AG20443 (cell line): ENCODE measurements around the gene IQGAP3.

Experiments
- DNase-seq: peaks from one replicate; pipeline ENCODE4 v3.0.0; 2012; ENCODE audit warnings: low spot score, mixed read lengths

Gene IQGAP3

DNA sequence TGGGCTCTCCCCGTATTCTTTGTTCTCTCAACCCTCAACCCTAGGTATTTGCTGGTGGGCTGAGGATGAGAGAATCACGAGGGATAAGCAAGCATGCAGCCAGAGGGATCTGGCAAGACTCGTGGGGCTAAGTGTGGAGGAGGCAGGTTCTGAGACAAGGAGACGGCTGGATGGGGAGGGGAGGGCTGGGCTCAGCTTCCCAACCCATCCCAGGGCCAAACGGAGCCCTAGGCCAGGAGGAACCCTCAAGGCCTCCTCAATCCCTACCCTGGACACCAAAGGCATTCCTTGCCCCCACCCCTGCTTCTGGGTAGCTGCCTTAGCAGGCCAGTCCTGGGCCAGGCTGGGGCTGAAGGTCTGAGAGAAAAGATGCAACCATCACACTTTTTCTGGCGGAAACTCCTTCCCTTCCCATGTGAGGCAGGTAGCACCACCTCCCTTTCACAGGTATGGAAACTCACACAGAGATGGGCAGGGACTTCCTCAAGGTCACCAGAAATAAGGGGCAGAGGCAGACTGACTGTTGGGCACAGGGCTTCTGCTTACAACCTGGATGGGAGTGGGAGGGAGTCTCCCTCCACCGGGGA lies 78.0 kb downstream of the IQGAP3 start:
- no peak for DNase-seq

DNA sequence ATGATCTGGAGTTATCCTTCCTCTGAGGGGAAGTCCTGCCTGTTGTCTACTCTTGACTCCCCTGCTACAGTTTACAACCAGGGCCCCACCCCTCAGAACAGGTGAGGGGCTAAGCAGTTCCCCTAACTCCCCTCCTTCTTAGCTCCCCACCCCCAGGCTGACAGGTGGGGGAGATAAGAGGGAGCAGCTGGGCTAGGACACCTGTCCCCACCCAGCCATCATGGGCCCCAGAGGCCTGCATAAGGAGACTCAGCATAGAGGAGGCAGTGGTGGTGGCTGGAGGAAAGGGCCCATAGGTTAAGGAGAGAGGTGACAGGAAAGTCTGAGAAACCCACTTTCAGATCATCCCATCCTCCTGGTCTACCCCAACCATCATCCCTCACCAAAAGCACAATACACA lies 78.6 kb downstream of the IQGAP3 start:
- DNase-seq, result no peak

DNA sequence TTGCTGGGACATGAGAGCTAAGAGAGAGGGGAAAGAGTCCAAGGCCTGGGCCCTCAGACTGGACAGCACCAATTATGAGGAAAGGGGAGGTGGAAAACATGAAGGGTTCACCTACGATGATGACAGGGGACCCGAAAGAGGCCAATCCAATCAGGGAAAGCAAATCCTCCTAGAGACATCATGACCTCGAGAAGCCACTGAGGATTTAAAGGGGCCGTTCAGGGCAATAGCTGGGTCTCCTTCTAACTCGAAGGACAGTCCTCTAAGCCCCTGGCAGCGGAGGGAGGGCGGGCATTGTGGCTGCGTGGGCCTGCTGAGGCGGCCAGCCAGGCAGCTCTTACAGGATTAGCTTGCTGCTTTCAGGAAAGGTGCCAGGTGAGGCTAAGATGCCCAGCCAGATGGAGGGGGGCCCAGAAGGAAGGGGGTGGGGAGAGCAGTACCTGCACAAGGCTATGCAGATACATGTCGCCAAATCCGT lies 79.2 kb downstream of the IQGAP3 start:
- no peak for DNase-seq

DNA sequence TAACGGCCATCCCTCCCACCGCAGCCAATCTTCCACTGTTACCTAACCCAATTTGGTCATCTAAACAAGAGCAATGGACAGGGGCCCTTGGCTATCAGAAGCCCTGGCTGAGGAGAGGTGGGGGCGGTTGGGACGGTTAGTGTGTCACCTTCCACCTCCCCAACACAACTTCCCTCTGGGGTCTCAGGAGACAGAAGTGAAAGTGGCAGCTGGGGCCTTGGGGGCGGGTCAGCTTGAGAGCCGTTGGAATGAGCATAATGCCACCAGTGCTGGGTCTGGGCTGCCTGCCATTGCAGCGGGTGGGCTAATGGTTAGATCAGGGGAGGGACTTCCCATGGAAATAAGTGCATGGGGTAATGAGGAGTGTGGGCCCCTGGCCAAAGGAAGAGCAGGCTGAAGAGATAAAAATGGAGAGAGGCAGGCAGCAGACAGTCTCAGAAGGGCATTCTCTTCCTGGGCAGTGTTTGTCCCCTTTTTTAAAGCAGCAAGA lies 79.7 kb downstream of the IQGAP3 start:
- DNase-seq, result no peak

DNA sequence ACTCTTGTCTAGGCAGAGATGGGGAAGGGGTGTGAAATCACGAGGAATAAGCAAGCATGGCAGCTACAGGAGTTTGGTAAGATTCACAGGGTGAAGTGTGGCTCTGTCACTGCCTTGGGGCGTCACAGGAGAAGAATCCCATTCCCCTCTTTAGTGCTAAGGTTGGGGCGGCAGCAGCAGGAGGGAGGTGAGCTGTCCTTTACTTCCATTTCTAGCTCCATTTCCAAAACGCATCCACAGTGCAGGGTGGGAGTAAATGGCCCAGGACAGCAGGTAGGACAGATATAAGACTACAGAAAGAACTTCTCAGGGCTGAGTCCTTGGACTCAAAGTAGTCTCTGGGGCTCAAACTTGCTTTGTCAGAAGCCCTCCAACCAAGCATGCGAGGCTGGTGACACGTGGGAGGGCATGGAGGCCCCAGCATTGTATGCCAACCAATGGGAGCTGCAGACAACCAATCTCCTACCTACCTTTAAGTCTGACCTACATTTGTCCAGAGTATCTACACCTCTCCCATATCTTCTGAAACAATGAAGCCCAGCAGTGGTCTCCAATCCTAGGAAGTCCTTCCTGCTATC lies 80.3 kb downstream of the IQGAP3 start:
- DNase-seq, result no peak

DNA sequence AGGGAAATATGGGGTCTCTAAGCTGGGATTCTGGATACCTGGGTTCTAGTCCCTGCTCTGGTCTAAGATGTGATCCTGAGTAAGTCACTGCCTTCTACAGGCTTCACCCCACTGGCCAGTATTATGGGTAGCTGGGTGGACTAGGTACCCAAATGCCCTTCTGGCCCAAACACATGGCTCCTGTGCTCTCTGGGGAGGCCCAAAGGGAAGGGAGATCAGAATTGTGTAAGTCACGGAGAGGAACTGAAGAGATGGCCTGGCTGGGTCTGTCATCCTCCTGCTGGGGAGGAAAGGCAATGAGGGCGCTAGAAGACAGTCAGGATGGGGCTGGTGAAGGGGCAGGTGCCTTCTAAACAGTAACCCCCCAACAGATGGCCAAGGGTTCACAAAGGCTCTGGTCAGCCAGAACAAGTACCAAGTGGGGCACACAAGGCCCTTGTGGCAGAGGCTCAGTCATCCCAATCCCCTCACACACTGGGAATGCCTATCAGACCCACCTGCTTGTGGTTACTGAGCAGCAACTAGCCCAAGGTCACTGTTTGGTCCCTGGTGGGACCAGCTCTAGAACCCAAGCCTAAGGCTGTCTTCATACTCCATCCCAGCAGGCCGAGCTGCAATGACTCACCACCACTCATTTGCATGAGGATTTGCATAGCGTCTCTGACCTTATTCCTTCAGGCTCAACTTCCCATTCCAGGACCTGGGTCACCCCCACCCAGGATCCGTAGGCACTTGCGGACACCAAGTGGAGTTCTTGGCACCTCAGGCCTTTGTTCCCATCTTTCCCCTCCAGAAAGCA lies 81.0 kb downstream of the IQGAP3 start:
- DNase-seq, result no peak

DNA sequence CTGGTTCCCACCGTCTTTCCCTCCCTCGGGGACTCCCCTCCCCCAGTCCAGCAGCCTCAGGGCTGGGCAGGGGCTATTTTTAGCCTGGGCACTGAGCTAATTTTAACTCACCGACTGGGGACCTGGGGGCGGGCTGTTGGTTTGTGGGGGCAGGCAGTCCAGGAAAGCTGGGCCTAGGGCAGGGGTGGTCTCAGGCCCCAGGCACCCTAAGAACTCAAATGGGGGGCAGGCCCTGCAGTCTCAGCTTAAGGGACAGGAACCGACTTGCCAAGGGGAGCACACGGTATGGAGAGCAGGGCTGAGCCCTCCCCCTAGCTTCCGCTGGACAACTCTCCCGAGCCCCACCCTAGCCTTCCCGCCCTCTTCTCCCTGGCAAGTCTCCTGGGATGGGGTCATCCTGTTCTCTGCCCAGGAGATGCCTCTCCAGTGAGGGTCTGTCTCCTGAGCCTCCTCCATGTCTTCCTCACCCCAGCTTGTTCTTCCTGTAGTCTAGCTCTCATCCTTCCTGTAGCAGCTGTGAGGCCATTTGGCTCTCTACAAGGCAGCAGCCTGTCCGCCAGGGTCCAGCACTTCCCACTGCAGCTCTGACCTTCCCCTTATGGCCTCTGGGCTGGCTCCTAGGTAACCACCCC lies 81.8 kb downstream of the IQGAP3 start:
- peak; percentile 64 for DNase-seq

DNA sequence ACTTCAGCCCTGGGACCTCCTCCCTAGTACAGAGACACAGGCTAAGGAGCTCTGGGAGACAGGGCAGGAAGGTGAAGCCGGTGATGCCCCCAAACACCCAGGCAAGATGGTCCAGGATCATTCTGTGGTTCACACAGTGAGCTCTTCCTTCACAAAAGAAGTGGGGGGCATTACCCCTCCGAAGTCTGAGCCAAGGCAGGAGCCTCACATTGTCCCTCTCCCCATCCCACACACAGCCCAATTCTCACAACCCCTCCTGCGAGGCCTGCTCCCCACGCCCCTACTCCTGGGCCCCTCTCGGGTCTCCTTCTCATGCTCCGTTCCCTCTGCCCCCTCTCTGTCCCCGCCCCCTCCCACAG lies 82.5 kb downstream of the IQGAP3 start:
- no peak for DNase-seq

DNA sequence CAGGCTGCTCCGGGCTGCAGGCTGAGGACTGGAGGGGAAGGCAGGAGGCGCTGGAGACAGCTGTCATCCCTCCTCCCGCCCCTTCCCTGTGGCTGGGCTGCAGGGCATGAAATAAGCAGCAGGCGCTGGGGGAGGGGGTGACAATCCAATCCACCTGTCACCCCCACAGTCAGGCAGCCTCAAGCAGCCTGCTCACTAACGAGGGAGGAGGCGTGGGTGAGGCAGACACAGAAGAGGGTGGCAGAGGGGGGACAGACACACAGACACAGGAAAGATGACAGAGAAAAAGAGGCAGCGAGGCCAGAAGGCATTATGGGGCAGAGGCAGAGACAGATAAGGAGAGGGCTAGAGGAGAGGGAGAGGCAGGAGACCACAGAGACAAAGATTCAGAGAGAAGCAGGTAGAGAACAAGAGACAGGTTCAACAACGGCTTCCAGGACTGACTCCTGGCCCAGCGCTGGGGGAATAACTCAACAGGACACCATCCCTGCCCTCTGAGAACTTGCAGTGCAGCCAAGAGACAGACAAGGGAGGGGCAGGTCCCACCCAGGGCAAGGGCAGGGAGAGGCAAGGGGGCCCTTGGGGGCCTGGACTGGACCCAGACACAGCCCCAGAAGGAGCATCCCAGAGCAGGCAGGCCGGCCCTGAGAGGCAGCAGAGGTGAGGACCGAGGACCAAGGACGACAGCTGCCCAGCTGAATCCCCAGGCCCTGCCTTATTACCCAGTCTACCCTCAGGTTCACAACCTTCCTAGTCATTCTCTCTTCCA lies 83.0 kb downstream of the IQGAP3 start:
- DNase-seq, result no peak

DNA sequence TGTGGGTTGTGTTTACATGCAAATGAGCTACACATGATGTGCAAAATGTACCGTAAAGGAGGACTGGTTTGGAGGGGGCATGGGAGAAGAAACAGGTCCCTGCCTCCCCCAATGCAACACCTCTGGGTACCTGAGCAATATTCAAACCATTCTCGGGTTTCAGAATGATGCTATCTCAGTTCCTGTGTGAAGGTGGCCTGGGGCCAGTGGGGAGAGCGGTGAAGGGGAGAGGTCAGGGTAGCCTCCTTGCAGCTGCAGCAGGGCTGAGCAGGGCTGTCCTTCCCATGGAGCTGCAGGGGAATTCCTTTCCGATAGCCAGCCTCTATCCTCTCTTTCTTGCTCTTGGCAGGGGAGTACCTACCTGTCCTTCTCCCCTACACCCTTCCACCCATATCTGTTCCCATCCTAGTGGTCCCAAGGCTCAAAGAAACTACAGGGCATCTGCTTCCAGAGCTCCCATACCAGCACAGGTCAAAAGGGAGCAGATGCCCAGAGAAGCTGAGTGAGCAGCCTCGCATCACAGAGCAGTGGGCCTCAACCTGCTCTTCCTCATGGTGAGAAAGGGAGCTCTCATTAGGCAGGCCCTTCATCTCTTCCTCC lies 83.7 kb downstream of the IQGAP3 start:
- no peak for DNase-seq

DNA sequence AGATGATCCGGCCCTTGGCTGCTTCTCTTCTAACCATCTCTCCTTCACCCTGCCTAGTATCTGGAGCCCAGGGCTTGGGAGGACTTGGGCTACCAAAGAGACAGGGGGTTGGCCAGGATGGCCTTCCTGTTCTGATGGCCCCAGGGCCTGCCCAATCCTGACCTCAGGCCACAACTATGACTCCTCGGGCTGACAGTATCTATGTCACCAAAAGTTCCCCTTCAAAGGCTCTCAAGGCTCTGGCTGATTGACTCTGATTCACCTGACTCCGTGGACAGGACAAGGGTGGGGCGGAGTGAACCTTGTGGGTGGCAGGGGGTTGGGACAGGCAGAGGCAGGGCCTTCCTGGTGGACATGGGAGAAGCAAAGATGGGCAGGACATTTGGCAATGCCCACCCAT lies 84.5 kb downstream of the IQGAP3 start:
- no peak for DNase-seq

DNA sequence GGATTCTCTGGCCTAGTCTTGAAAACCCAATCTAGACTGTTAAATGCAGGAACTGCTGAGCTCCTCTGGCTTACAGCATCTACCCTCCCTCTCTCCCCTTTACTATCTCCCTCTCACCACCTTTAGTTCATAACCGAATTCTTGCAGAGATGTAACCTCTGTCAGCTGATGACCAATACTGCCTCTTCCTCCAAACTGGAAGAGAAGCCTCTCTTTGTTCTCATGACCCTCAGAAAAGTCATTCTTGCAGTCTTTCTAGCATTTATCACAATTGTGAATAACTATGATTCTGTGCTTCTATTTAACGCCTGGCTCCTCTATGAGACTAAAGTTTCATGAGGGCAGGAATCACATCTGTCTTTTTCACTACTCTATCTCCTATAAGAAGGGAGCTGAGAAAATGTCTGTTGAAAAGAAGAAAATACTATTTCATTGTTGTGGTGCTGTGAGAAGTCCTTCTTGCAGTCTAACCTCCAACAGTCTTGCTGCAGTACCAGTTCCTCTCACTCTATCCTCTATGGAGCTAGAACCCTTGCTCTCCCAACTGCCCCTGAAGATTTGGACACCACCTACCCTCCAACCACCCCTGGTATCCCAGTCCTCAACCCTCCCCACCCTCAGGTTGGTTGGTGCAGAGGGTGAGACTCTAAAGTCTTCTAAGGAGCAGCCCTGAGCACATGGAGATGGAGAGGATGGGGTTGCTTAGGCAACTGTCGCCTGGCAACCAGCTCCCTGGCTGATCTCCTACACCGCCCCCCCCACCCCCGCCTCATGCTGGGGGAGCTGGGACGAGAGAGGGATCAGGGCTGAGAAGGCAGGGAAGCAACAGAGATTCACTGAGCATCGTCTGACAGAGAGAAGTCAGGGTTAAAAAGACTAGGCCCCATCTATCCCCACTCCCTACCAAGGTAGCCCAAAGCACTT lies 85.7 kb downstream of the IQGAP3 start:
- DNase-seq, result no peak

DNA sequence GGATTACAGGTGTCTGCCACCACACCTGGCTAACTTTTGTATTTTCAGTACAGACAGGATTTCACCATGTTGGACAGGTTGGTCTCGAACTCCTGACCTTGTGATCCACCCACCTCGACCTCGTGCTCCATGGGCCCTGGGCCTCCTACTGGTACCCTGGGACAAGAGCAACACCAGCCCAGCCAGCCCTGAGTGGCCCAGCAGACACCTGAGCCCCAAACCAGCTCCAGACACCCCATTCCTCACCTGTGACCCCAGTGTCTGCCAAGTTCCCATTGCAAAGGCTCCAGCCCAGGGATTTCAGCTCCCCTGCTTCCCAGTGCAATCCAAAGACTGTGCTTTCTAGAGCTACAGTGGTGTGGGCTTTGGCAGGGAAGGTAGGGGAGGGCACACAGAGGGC lies 86.4 kb downstream of the IQGAP3 start:
- DNase-seq, result no peak

DNA sequence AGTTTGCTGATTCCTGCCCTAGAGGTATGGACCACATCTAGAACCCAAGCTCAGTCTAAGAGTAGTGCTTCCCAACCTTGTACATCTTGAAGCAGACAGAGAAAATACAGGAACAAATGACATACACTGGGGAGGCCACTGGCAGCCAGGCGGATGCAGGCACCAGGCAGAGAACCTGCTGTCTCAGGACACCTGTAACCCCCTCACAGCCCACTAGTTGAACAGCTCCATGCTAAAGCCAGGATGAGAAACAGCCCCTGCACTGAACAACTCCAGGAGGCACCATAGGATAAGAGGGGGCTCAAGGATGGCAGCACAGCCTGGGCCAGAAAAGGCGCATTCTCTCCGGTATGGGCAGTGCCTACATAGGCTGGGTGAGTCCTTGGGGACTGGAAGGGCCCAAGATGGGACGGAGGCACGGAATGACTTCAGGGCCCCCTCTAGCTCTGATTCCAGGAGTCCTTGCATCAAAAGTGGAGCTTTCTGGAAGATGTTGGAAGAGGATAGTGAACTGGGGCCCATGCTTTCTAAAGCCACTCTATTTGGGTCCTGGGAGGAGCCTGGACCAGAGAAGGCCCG lies 87.8 kb downstream of the IQGAP3 start:
- no peak for DNase-seq

DNA sequence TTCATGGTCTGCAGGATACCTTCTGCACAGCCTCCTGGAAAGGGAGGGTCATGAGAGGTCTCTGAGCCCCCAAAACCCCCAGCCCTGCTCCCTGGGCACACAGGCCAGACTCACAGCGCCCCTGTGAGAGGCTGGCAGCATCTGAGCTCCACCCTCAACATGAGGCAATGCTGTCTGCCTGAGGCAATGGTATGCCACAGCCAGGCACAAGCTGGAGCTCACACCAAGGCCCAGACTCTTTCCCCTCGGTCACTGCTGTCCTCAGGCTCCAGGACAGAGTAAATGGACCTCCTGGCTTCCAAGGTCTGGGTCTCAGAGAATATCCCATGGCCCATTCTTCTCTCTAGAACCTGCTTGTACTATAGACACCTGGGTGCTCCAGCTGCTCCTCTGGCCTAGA lies 89.0 kb downstream of the IQGAP3 start:
- no peak for DNase-seq

DNA sequence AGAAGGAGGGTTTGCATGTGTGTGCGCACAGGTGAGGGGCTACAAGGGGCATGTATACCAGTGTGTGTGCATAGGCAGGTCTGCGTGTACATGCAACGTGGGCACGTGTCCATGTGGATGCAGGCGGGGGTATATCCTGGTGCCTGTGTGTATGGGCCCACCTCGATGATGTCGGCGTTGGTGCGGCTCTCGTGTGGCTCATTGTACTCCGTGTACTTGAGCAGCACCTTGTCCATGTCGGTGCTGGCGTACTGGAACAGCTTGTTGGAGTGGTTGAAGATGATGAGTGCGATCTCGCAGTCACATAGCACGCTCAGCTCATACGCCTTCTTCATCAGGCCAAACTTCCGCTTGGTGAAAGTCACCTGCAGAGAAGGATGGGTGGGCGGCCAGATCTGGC lies 90.1 kb downstream of the IQGAP3 start:
- DNase-seq, result no peak

DNA sequence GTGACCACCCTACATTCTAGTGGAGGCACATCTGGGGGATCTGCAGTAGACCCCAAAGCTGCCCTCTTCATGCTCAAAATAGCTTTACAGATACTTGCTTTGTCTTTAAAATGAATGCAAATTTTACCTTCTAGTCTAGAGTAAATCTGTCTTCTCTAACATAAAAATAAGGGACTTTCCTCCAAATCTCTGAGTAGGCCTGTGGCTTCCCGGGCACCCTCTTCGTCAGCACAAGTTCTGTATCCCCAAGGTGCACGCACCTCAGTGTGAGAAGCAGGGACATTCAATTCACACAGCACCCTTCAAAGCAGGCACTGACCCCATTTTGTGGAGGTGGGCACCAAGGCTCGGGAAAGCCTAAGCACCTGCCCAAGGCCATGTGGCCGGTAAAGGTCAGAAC lies 90.8 kb downstream of the IQGAP3 start:
- no peak for DNase-seq

DNA sequence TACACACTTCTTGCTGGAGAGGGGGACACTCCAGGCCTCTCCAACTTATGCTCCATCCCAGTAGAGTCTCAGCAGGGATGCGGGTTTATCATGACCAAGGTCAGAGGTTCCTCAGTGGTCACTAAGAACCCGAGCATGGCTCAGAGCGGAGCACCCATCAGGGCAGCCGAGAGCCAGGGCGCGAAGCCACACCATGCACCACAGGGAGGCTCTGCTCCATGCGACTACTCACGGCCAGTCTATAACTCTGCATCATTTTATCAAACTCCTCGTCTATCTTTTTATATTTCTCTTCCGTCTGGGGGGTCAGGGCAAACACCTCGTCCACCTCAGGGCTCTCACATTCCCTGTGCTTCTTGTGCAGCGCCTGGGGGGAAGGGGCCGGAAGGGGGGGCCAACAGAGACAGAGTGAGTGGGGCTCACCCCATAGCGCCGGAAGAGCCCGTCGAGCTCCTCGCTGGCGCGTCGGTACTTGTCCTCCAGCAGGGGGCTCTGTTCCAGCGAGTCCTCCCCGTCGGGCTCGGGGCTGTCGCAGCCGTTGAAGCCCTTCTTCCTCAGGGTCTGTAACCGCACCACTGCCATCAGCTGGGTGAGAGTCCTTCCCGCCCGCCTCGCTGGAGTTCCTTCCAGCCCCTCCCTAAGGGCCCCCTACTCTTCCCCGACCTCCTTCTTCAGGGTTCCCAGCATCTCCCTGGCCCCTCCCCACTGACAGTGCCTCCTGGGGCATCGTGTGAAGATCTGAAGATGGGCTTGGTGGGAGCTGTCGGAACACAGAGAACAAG lies 91.8 kb downstream of the IQGAP3 start:
- peak; percentile 62 for DNase-seq

DNA sequence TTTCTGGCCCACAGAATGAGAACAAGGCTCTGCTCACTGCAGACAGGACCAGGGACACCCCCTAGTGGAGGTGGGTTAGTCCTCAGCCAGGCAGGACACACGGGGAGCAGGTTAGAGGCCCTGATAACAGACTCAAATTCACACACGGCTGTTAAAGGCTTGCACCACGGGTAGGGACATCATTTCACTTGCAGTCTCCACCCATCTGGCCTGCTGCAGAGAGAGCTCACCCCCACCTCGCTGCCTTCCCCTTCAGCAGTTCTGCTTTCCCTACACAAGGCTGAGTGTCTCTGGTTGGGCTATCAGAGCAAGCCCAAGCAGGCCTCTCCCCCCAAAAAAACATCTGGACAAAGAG lies 92.4 kb downstream of the IQGAP3 start:
- no peak for DNase-seq
